GM21367 (cell line): ENCODE results near the gene THSD7B.
"Not testable (repeated sequence)": the region's sequence is repeated elsewhere in the genome, so short reads cannot be mapped to it uniquely, and the experiment has no call there.

Experiments used
- ATAC-seq: cut with Tn5 transposase; IDR thresholded peaks from one replicate; pipeline ENCODE4 v1.9.1; 2021; ENCODE audit not compliant: unreplicated experiment

Gene THSD7B

DNA sequence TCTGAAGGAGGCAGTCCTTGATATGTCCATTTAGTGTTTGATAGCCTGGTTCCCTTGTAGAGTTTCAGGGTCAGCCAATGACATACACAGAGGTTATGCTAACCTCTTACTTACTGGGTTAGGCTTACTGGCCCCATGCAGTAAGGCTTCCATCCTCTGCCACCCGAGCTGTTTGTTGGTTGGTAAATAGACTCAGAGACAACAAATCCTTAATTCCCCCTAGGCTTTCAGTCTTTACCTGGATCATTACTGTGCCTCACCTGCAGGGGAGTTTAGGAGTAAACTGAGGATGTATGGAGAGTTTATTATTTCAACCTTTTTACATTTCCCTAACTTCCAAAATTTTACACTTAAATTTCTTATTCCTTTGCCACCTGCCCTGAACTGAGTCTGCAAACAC is 746.2 kb downstream of the THSD7B start:
- ATAC-seq = no peak

DNA sequence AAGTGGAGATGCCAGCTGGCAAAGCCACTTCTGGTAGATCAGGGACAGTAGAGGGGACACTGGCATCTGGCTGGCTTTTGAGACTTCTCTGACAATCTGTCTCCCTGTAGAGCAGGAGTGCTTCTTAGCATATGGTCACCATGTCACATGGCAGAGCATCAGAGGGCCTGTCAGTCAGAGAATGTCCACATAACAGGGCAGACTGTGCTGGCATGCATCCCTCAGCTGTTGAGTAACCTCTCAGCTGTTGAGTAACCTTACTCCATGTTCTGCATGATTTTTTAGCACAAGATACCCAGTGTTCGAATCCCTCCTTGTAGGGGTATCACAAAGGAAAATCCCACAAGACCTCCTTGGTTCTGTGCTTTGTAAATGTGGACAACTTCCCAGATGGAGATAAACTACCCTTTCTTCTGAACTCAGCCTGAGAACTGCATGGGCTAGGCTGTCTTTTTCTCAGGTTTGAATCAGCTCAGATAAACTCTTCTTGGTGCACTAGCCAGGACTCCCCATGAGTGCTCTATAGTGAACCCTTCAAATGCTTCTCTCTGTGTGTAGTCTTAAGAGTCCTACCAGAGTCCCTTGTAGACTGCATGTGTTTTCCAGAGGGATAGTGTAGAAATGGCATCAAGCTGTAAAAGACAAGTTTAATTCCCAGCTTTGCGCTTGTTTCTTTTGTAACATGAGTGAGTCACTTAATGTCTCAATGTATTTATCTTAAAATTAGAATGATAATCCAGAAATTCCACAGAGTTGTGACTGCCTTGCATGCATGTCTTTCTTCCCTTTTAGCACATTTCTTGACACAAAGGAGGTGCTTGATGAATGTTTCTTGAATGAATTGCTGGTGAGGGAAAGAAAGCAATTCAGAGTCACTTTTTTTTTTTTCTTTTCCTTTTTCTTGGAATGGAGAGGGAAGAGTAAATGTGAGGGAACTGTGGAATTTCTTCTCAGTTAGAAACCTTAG is 756.6 kb downstream of the THSD7B start:
- ATAC-seq = no peak

- ATAC-seq = no peak
These were observed 757.3 kb downstream of the THSD7B start for GRCh38 chr2:137522620-137523011.

- no peak for ATAC-seq
These were observed 758.6 kb downstream of the THSD7B start for GRCh38 chr2:137523931-137524330.

GRCh38 chr2:137525132-137525531 is 759.8 kb downstream of the THSD7B start:
- ATAC-seq = no peak

GRCh38 chr2:137525641-137526190 is 760.4 kb downstream of the THSD7B start:
- ATAC-seq = no peak

- no peak for ATAC-seq
These were observed 770.6 kb downstream of the THSD7B start for GRCh38 chr2:137535897-137536296.

DNA sequence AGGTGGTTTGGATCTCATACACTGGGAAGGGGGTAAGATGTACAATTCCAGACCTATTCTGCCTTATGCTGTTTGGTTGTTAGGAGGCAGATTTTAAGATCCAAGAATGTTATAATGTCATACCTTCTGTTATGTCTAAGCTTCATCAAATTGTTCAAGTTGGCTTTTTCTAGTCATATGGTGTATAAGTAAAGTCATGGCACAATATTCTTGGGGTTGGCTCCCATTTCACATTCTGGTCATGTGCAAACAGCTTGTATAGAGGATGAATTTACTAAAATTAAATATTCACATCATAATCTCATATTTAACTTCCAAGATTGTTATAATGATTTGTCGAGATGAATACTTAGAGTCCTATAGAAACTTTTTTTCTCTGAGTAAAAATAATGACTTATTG is 774.0 kb downstream of the THSD7B start:
- ATAC-seq = no peak

DNA sequence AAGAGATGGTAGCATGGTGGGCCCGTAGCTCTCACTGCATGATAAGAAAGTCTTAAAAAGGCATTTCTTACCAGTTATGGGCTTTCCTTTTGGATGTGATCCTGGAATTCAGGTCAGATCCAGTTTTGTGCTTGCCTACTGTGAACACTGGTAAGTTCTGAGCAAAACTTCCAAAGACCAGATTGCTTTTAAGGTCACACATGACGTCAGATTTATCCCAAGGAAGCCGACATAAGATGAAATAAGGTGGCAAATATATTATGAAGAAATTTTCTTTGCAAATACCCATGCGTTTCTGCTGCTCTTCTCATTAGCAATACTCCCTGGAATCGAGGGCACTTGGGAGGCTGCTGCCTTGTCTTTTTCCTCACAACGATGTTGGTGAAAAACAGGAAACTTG is 782.5 kb downstream of the THSD7B start:
- ATAC-seq = no peak

DNA sequence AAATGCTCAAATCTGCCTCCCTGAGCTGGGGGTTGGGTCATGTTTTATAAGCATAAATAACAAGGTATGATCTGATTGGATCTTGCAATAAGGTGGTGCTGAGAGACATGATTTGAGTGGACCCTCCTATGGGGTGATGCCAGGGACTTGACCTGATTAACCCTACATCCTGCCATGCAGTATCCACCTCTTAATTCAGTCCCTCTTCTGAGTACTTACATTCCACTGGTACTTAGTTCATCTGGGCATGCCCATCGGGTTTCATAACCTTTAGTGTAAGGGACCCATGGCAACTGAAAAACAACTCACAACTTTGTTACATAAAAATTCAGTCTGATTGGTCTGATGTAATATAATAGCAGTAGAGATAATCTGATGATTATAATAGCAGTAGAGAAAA is 801.0 kb downstream of the THSD7B start:
- ATAC-seq = no peak

DNA sequence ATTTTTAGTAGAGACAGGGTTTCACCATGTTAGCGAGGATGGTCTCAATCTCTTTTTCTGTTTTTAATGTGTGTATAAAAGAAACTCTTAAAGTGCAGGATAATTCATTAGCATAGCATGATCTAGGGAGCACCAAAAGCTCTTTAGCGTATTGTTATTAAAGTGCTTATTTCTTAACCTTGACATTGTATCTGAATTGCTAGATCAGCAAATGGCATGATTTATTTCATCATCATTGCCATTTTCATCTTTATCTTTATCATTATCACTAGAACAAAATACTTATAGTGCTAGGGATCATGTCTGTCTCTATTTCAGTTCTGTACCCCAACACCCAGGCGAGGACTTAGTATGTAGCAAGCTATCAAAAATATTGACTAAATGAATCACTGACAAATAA is 805.1 kb downstream of the THSD7B start:
- no peak for ATAC-seq

GRCh38 chr2:137587834-137588233 is 822.5 kb downstream of the THSD7B start:
- not testable (repeated sequence) for ATAC-seq

- not testable (repeated sequence) for ATAC-seq
These were observed 823.2 kb downstream of the THSD7B start for GRCh38 chr2:137588578-137588977.

- no peak for ATAC-seq
These were observed 824.8 kb downstream of the THSD7B start for GRCh38 chr2:137590102-137590501.

GRCh38 chr2:137607722-137608318 is 842.5 kb downstream of the THSD7B start:
- no peak for ATAC-seq

GRCh38 chr2:137638932-137639331 is 873.6 kb downstream of the THSD7B start:
- no peak for ATAC-seq

DNA sequence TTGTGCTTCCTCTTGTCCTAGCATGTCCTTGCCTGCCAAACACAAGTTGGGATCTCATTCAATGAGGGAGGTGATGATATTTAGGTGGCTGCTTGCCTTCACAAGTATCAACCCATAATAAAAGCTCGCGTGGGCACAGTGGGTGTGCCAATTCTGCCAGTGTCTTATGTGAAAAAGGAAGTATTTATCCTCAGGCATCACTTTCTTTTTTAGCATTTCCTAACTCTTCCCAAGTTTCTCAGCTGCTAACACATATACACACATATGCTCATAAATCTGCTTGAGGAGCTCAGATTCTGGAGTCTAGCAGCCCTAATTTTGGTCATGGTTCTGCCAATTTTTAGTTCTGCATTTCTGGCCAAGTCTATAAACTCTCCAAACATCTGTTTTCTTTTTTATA is 879.4 kb downstream of the THSD7B start:
- ATAC-seq = no peak

GRCh38 chr2:137654046-137654445 is 888.7 kb downstream of the THSD7B start:
- no peak for ATAC-seq

- no peak for ATAC-seq
These were observed 890.5 kb downstream of the THSD7B start for GRCh38 chr2:137655814-137656213.

GRCh38 chr2:137658433-137658832 is 893.1 kb downstream of the THSD7B start:
- no peak for ATAC-seq

DNA sequence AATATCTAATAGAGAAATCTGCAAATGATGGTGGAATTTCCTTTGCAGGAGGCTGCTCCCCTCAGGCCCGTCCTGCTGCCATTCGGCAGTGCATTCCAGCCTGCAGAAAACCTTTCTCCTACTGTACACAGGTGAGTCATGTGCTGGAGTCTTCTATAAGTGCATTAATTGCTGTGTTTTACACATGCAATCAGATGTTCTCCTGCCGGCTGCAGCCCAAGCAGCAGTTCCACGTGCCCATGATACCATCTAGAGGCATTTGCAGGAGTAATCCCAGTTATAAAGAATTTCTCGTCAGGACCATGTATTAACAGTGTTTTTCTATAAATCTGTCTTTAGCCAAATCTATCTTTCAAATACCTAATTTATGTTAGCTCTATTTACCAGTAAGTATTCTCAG is 894.3 kb downstream of the THSD7B start:
- no peak for ATAC-seq

DNA sequence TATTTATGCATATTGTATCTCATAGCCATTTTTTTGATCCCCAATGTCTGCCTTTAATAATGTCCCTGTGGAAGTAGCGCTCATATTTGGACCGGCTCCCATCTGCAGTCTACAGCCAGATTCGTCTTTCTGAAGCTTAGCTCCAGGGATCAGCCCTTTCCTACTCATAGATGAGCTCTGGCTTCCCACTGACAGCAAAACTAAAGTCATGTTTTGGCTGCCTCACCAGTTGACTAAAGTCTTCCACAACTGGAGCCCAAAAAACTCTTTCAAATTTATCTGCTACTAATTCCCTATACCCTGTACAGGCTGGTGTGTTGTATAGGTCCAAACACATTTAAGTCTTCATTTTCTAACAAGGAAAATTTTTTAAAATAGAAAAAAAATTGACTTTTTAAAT is 904.8 kb downstream of the THSD7B start:
- ATAC-seq = no peak
